Testis (tissue), 3 donors: Measurements from ENCODE around the gene RNASEL. TPM values are rescaled to one million over a fixed set of nuclear protein-coding genes. Genes with fewer than 3 reads are reported as not detected.

Source experiments
- DNase-seq: peaks from one replicate; pipeline ENCODE4 v3.0.0-alpha.2; 2019
- H3K27ac ChIP-seq, 2 donors: fragments of 200-600 bp; sonication (generic); one replicate each; pipeline ENCODE4 v1.5.1; 2019
- H3K27me3 ChIP-seq: fragments of 200-600 bp; sonication (generic); one replicate; pipeline ENCODE4 v1.5.1; 2019
- H3K36me3 ChIP-seq: fragments of 200-600 bp; sonication (generic); one replicate; pipeline ENCODE4 v1.5.1; 2017; ENCODE audit warnings: low read depth; ENCODE audit errors: missing control alignments
- H3K4me1 ChIP-seq: fragments of 200-600 bp; sonication (generic); one replicate; pipeline ENCODE4 v1.5.1; 2019
- H3K4me3 ChIP-seq, 2 donors: fragments of 200-600 bp; sonication (generic); one replicate each; pipeline ENCODE4 v1.5.1; 2017 to 2019
- H3K9me3 ChIP-seq: fragments of 200-600 bp; sonication (generic); one replicate; pipeline ENCODE4 v1.5.1; 2017
- POLR2A ChIP-seq: fragments of 450-650 bp; IDR thresholded peaks from one replicate; pipeline ENCODE4 v1.6.1; 2017; ENCODE audit warnings: antibody characterized with exemption, mild to moderate bottlenecking, moderate library complexity
- WGBS, 2 donors: methylation state at CpG; one replicate each; pipeline ENCODE4 v1.1.5; 2018; 5-methylcytosine and 5-hydroxymethylcytosine counted together
- intact Hi-C: fragments of 100-400 bp; cut with DNase I; formaldehyde crosslinking; loops from one replicate; pipeline ENCODE4 v1.15.1; 2023; ENCODE audit warnings: low total_unique reads
- polyA plus RNA-seq: library from polyadenylated mRNA; stranded (reverse); fragments of 350-450 nt; fragmentation: Illumina TruSeq; extraction: RNeasy Lipid Tissue Mini Kit (QIAGEN cat#74804); gene quantifications from one replicate; pipeline ENCODE4 v1.2.3, GENCODE V29; 2014; ENCODE audit warnings: low read depth, low replicate concordance; ENCODE audit not compliant: insufficient read depth
- total RNA-seq, 2 donors: library from RNA; depleted of rRNA; stranded (reverse); fragments of >200 nt; gene quantifications; one replicate each; pipeline ENCODE4 v1.2.3, GENCODE V29; 2016
- TF ChIP-seq, protein P1 (sequence below), 3 experiments: fragments of 450-650 bp in 2 of 3; fragments of 200-600 bp in 1 of 3; sonication (generic) in 1 of 3; IDR thresholded peaks; one replicate each; pipeline ENCODE4 v1.5.1; 2016 to 2019; ENCODE audit warnings: antibody characterized with exemption in 3 of 3, mild to moderate bottlenecking in 2 of 3, moderate library complexity in 1 of 3

The RNASEL gene
- total and polyA plus RNA-seq, 3 donors from 2014 or later = 4.7 to 7.5 (median 5.4) TPM

DNA sequence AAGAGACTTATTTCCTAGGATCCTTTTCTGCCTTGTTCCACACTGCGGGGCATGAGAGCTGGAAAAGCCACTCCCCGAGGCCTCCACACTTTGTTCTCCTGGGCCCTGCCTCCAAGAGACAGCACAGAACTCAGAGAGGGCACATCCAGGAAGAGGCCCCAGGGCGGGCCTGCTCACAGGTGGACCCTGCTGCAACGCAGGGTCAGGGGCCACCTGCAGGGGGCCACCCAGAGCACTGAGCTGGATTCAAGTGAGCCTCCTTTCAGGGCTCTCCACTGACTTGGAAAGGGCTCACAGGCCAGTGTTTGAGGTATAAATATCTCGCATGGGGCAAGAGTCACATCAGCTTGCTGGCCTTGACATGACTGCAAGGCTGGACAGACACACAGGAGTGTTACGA is 10.3 kb upstream of the RNASEL start:
- intact Hi-C loops = no loop called here
- no peaks in the 10 kb centered on the region for H3K9me3 ChIP-seq
- peaks cover 11% of the 10 kb centered on the region for H3K4me1 ChIP-seq
- no peak for TF ChIP-seq POLR2A
- TF ChIP-seq, protein P1, sequence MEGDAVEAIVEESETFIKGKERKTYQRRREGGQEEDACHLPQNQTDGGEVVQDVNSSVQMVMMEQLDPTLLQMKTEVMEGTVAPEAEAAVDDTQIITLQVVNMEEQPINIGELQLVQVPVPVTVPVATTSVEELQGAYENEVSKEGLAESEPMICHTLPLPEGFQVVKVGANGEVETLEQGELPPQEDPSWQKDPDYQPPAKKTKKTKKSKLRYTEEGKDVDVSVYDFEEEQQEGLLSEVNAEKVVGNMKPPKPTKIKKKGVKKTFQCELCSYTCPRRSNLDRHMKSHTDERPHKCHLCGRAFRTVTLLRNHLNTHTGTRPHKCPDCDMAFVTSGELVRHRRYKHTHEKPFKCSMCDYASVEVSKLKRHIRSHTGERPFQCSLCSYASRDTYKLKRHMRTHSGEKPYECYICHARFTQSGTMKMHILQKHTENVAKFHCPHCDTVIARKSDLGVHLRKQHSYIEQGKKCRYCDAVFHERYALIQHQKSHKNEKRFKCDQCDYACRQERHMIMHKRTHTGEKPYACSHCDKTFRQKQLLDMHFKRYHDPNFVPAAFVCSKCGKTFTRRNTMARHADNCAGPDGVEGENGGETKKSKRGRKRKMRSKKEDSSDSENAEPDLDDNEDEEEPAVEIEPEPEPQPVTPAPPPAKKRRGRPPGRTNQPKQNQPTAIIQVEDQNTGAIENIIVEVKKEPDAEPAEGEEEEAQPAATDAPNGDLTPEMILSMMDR (IDR thresholded peaks at IDR 0.05) = peak in 2 of 3 experiments; percentile 7 to 32
- WGBS, 2 donors = 72 to 88% methylated on average over 2 to 6 of the region's 6 CpGs
- no peaks in the 10 kb centered on the region for H3K36me3 ChIP-seq
- DNase-seq = no peak
- H3K4me3 ChIP-seq = no peak overlapping the region
- H3K27ac ChIP-seq = no peak overlapping the region
- no peaks in the 10 kb centered on the region for H3K27me3 ChIP-seq

DNA sequence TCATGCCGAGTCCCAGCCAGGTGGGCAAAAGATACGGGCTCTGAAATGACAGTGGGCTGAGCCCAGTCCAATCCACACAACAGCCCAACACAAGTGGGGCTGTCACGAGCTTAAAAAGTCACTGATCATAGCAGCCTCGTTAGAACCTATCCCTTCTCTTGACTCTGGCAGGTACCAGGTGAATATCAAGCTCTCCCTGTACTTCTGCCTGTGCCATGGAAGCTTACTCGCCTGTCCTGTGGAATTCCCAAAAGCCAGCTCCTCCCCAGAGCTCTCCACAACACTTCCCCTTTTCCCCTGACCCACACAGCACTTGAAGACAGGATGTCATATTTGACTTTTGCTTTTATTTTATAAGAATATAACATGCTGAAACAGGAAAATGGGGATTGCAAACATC is 9.2 kb upstream of the RNASEL start:
- H3K36me3 ChIP-seq = no peaks in the 10 kb centered on the region
- no peaks in the 10 kb centered on the region for H3K9me3 ChIP-seq
- DNase-seq = no peak
- intact Hi-C loops = no loop called here
- TF ChIP-seq, protein P1 (IDR thresholded peaks at IDR 0.05) = no peak
- TF ChIP-seq POLR2A = no peak
- H3K4me1 ChIP-seq = peaks cover 6% of the 10 kb centered on the region
- no peak overlapping the region for H3K4me3 ChIP-seq
- 86 to 88% methylated on average over 5 of the region's 5 CpGs for WGBS, 2 donors
- no peaks in the 10 kb centered on the region for H3K27me3 ChIP-seq
- no peak overlapping the region for H3K27ac ChIP-seq

DNA sequence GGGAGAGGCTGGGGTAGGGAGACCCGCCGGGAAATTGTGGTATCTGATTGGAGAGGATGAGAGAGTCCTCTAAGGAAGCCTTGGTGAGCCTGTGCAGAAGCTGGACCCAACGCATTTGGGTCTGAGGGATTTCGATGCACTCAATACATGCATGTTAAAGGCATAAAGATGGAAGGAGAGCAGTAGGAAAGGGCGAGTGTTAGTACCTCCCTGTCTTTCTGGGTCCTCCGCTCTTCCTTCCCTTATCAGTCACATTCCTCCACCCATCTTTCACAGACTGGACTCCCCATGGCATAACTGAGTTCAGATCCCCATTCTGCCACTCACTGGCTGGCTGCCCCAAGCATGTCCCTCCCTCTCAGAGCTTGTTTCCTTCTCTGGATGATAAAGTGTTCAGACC is 7.9 kb upstream of the RNASEL start:
- Histone ChIP-seq H3K27me3 (no peaks in the 10 kb centered on the region), H3K27ac (no peak overlapping the region)
- intact Hi-C loops = no loop called here

DNA sequence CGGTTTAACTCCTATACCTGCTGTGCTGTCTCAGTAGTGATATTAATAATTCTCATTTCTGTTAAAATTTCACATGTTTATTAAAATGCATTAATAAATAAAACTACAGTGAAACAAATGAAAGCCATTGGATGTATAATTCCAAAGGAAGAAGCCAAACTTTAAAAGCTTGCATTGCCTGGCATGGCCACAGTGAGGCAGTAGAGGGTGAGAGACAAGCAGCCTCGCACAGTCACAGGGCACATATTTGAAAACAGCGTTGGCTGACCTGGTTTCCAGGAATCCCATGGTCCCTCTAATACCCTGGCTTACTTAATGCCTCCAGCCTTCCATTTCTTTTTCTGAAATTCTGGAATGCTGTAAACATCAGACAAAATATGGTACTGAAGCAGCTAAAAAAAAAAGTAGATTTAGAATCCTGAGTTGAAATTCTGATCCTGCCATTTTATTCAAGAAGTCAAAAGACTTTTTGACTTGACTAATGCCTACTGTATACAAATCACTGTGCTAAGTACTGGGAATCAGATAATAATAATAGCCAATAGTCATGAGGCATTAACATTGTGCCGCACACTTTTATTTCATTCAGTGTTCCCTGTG is 6.7 kb upstream of the RNASEL start:
- no peaks in the 10 kb centered on the region for H3K27me3 ChIP-seq
- no peaks in the 10 kb centered on the region for H3K36me3 ChIP-seq
- peak; percentile 83 for DNase-seq
- WGBS, 2 donors = 31 to 35% methylated on average over 4 of the region's 4 CpGs
- H3K9me3 ChIP-seq = no peaks in the 10 kb centered on the region
- H3K4me1 ChIP-seq = no peaks in the 10 kb centered on the region
- H3K4me3 ChIP-seq = no peak overlapping the region
- no peak overlapping the region for H3K27ac ChIP-seq
- no peak for TF ChIP-seq POLR2A
- TF ChIP-seq, protein P1 (IDR thresholded peaks at IDR 0.05) = peak; percentile 70 to 86 (median 79)
- intact Hi-C loops = no loop called here

More for the DNA sequence above, 7.9 kb upstream of the RNASEL start:
- Histone ChIP-seq H3K4me3 (no peak overlapping the region), H3K36me3 (no peaks in the 10 kb centered on the region), H3K4me1 (peaks cover 6% of the 10 kb centered on the region), H3K9me3 (no peaks in the 10 kb centered on the region)
- TF ChIP-seq, protein P1 (IDR thresholded peaks at IDR 0.05) = no peak
- no peak for TF ChIP-seq POLR2A
- DNase-seq = no peak
- 80 to 89% methylated on average over 6 of the region's 6 CpGs for WGBS, 2 donors

DNA sequence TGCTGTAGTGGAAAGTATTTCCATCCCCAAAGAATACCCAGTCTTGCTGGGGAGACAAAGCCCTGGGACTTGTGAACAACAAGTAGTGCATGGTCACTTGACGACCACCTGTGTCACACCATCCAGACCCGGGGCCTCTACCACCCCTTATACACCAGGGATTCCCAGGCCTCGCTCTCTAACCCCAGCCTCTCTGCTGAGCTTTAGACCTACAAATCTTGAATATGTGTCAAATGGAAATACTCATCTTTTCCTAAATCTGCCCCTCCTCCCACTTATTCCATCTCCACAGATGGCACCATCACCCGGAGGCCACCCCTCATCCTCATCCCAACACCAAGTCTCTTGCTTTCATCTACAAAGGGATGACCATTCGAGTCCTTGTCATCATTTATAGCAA is 875 bp upstream of the RNASEL start:
- no peak for DNase-seq
- WGBS, 2 donors = 91 to 95% methylated on average over 5 of the region's 5 CpGs
- Histone ChIP-seq H3K27ac (no peak overlapping the region), H3K27me3 (no peaks in the 10 kb centered on the region), H3K4me3 (no peak overlapping the region), H3K9me3 (no peaks in the 10 kb centered on the region), H3K4me1 (peaks cover 8% of the 10 kb centered on the region), H3K36me3 (no peaks in the 10 kb centered on the region)
- TF ChIP-seq, protein P1 (IDR thresholded peaks at IDR 0.05) = no peak
- TF ChIP-seq POLR2A = no peak
- intact Hi-C loops = no loop called here
